GM18858 (cell line): ENCODE measurements around the gene KRT31.
"Not testable (repeated sequence)": the region's sequence is repeated elsewhere in the genome, so short reads cannot be mapped to it uniquely, and the experiment has no call there.

Experiments
- ATAC-seq: cut with Tn5 transposase; IDR thresholded peaks from one replicate; pipeline ENCODE4 v1.9.1; 2021; ENCODE audit not compliant: unreplicated experiment

The KRT31 gene

GRCh38 chr17:41418116-41418860 lies 20.9 kb upstream of the KRT31 start:
- no peak for ATAC-seq

- ATAC-seq, result no peak
Measured at GRCh38 chr17:41417576-41418015, 20.2 kb upstream of the KRT31 start.

- no peak for ATAC-seq
Measured at GRCh38 chr17:41417127-41417526, 19.7 kb upstream of the KRT31 start.

- no peak for ATAC-seq
Measured at GRCh38 chr17:41416479-41416878, 19.1 kb upstream of the KRT31 start.

- no peak for ATAC-seq
Measured at GRCh38 chr17:41415833-41416335, 18.5 kb upstream of the KRT31 start.

GRCh38 chr17:41415411-41415810 lies 18.0 kb upstream of the KRT31 start:
- no peak for ATAC-seq

GRCh38 chr17:41413982-41414381 lies 16.6 kb upstream of the KRT31 start:
- ATAC-seq, result no peak

GRCh38 chr17:41413353-41413957 lies 16.0 kb upstream of the KRT31 start:
- no peak for ATAC-seq

GRCh38 chr17:41411072-41411840 lies 13.8 kb upstream of the KRT31 start:
- ATAC-seq, result no peak

- no peak for ATAC-seq
Measured at GRCh38 chr17:41407226-41407625, 9.8 kb upstream of the KRT31 start.

GRCh38 chr17:41406205-41406604 lies 8.8 kb upstream of the KRT31 start:
- no peak for ATAC-seq

GRCh38 chr17:41404024-41404671 lies 6.7 kb upstream of the KRT31 start:
- no peak for ATAC-seq

GRCh38 chr17:41403404-41404023 lies 6.1 kb upstream of the KRT31 start:
- no peak for ATAC-seq

GRCh38 chr17:41402161-41402560 lies 4.8 kb upstream of the KRT31 start:
- no peak for ATAC-seq

GRCh38 chr17:41396340-41396739 lies 1.1 kb downstream of the KRT31 start:
- ATAC-seq, result no peak

GRCh38 chr17:41395611-41396010 lies 1.8 kb downstream of the KRT31 start:
- no peak for ATAC-seq

GRCh38 chr17:41395044-41395443 lies 2.4 kb downstream of the KRT31 start:
- ATAC-seq, result not testable (repeated sequence)

GRCh38 chr17:41394254-41394996 lies 3.0 kb downstream of the KRT31 start:
- ATAC-seq, result no peak

GRCh38 chr17:41393826-41394225 lies 3.6 kb downstream of the KRT31 start:
- no peak for ATAC-seq

GRCh38 chr17:41393294-41393693 lies 4.1 kb downstream of the KRT31 start:
- ATAC-seq, result no peak
